K562 (cell line): ENCODE results near the gene FILIP1L. TPM values are rescaled to one million over a fixed set of nuclear protein-coding genes. Genes with fewer than 3 reads are reported as not detected.

Experiments used
- BCOR ChIP-seq: fragments of 450-650 bp; IDR thresholded peaks from 2 replicates; pipeline ENCODE4 v1.6.1; 2016
- ETV1 ChIP-seq: fragments of 450-650 bp; conservative IDR thresholded peaks from 2 replicates; pipeline ENCODE4 v1.6.1; 2016; ENCODE audit warnings: missing genetic modification characterization, control low read depth, low read depth, missing compliant biosample characterization
- JUNB ChIP-seq: fragments of 450-650 bp; formaldehyde crosslinking; conservative IDR thresholded peaks from 2 replicates; pipeline ENCODE4 v1.4.0; 2020; ENCODE audit warnings: mild to moderate bottlenecking
- KLF13 ChIP-seq: fragments of 450-650 bp; IDR thresholded peaks from 2 replicates; pipeline ENCODE4 v1.6.1; 2016; ENCODE audit warnings: missing genetic modification characterization, low read depth, mild to moderate bottlenecking, missing compliant biosample characterization, moderate library complexity, borderline replicate concordance
- NCOA1 ChIP-seq: fragments of 450-650 bp; IDR thresholded peaks from 2 replicates; pipeline ENCODE4 v1.6.1; 2016; ENCODE audit warnings: low read depth
- TAF15 ChIP-seq: fragments of 200-400 bp; formaldehyde crosslinking; IDR thresholded peaks from 2 replicates; pipeline ENCODE4 v1.6.1; 2017; ENCODE audit warnings: mild to moderate bottlenecking, low read depth, low read length, moderate library complexity
- ZNF324 ChIP-seq: fragments of 250-450 bp; sonication (Bioruptor Pico); IDR thresholded peaks from 2 replicates; pipeline ENCODE4 v1.4.0; 2020; ENCODE audit warnings: mild to moderate bottlenecking
- ZNF696 ChIP-seq: fragments of 250-450 bp; sonication (Bioruptor Pico); conservative IDR thresholded peaks from 2 replicates; pipeline ENCODE4 v1.4.0; 2020; ENCODE audit warnings: mild to moderate bottlenecking, moderate library complexity
- polyA plus RNA-seq, 8 experiments: library from polyadenylated mRNA; depleted of rRNA in 4 of 8; stranded (reverse) in 5 of 8; unstranded in 3 of 8; fragments of >200 nt; fragmentation: Nextera tagmentation in 2 of 8; fragmentation: Illumina TruSeq in 1 of 8; extraction: Ambion mirVana in 2 of 8; extraction: Trizol in 1 of 8; gene quantifications; 2 replicates each; pipeline versions ENCODE4 v1.2.1 to v1.2.3, GENCODE V29; 2011 to 2014; ENCODE audit warnings: inconsistent platforms in 1 of 8, missing spikeins in 1 of 8
- total RNA-seq, 7 experiments: library from RNA; depleted of rRNA in 6 of 7; stranded (reverse); fragments of >200 nt in 6 of 7; fragmentation: Illumina TruSeq in 2 of 7; extraction: Trizol in 2 of 7; gene quantifications; 2 replicates each; pipeline versions ENCODE4 v1.2.1 to v1.2.3, GENCODE V29; 2011 to 2021; ENCODE audit warnings: low replicate concordance in 1 of 7
- TF ChIP-seq, protein P1 (sequence below): fragments of 150-350 bp; conservative IDR thresholded peaks from 2 replicates; pipeline ENCODE4 v1.6.1; 2014; ENCODE audit warnings: low read length
- TF ChIP-seq, protein P2 (sequence below): sonication (generic); formaldehyde crosslinking; IDR thresholded peaks from 2 replicates; pipeline ENCODE4 v1.8.1; 2023; ENCODE audit warnings: missing genetic modification reagents, mild to moderate bottlenecking, borderline replicate concordance
- TF ChIP-seq, protein P3 (sequence below), 2 experiments: fragments of 450-650 bp in 1 of 2; IDR thresholded peaks; 2 replicates each; pipeline ENCODE4 v1.6.1; 2011 to 2017; ENCODE audit warnings: low read depth in 2 of 2, antibody characterized with exemption in 1 of 2, borderline replicate concordance in 1 of 2, low read length in 1 of 2, mild to moderate bottlenecking in 1 of 2, mixed read lengths in 1 of 2; ENCODE audit not compliant: control insufficient read depth in 1 of 2
- TF ChIP-seq, protein P4 (sequence below), 2 experiments: fragments of 450-650 bp in 1 of 2; sonication (generic) in 1 of 2; formaldehyde crosslinking in 1 of 2; IDR thresholded peaks in 1 of 2; conservative IDR thresholded peaks in 1 of 2; 2 replicates each; pipeline versions ENCODE4 v1.6.1 to v1.8.1; 2016 to 2023; ENCODE audit warnings: mild to moderate bottlenecking in 2 of 2, moderate library complexity in 2 of 2, inconsistent platforms in 1 of 2, missing genetic modification reagents in 1 of 2
- TF ChIP-seq, protein P5 (sequence below): fragments of 250-450 bp; sonication (Bioruptor Pico); IDR thresholded peaks from 2 replicates; pipeline ENCODE4 v1.8.0; 2022; ENCODE audit warnings: moderate library complexity, mild to moderate bottlenecking, inconsistent platforms

Gene FILIP1L
- total and polyA plus RNA-seq, 9 of the 15 experiments (the other 6 are each of a cell fraction or from before 2014, with no cell fraction given), result 0.50 to 2.1 (median 1.1) TPM

DNA sequence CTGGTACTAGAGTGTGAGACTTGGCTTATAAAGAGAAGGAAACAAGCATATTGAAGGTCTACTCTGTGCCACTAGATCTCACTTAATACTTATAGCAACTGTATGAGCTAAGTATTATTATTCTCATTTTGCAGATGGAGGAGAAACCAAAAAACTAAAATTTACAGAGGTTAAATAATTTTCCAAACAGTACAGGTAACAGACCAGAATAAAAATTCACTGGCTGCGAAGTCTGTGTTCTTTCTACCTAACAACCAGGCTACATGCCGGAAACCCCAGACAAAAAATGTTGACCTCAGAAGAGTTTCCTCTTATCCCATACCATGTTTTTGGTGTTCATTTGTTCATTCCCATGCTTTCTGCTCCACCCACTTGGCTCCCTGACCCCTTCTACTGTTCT is 250.0 kb downstream of the FILIP1L start (continued):
- TF ChIP-seq, protein P1, sequence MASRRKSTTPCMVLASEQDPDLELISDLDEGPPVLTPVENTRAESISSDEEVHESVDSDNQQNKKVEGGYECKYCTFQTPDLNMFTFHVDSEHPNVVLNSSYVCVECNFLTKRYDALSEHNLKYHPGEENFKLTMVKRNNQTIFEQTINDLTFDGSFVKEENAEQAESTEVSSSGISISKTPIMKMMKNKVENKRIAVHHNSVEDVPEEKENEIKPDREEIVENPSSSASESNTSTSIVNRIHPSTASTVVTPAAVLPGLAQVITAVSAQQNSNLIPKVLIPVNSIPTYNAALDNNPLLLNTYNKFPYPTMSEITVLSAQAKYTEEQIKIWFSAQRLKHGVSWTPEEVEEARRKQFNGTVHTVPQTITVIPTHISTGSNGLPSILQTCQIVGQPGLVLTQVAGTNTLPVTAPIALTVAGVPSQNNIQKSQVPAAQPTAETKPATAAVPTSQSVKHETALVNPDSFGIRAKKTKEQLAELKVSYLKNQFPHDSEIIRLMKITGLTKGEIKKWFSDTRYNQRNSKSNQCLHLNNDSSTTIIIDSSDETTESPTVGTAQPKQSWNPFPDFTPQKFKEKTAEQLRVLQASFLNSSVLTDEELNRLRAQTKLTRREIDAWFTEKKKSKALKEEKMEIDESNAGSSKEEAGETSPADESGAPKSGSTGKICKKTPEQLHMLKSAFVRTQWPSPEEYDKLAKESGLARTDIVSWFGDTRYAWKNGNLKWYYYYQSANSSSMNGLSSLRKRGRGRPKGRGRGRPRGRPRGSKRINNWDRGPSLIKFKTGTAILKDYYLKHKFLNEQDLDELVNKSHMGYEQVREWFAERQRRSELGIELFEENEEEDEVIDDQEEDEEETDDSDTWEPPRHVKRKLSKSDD, result no peak
- TF ChIP-seq NCOA1 (no peak), TAF15 (no peak), BCOR (no peak), ZNF696 (no peak), ETV1 (tag) (no peak), JUNB (no peak), KLF13 (no peak), ZNF324 (no peak)
- TF ChIP-seq, protein P2, sequence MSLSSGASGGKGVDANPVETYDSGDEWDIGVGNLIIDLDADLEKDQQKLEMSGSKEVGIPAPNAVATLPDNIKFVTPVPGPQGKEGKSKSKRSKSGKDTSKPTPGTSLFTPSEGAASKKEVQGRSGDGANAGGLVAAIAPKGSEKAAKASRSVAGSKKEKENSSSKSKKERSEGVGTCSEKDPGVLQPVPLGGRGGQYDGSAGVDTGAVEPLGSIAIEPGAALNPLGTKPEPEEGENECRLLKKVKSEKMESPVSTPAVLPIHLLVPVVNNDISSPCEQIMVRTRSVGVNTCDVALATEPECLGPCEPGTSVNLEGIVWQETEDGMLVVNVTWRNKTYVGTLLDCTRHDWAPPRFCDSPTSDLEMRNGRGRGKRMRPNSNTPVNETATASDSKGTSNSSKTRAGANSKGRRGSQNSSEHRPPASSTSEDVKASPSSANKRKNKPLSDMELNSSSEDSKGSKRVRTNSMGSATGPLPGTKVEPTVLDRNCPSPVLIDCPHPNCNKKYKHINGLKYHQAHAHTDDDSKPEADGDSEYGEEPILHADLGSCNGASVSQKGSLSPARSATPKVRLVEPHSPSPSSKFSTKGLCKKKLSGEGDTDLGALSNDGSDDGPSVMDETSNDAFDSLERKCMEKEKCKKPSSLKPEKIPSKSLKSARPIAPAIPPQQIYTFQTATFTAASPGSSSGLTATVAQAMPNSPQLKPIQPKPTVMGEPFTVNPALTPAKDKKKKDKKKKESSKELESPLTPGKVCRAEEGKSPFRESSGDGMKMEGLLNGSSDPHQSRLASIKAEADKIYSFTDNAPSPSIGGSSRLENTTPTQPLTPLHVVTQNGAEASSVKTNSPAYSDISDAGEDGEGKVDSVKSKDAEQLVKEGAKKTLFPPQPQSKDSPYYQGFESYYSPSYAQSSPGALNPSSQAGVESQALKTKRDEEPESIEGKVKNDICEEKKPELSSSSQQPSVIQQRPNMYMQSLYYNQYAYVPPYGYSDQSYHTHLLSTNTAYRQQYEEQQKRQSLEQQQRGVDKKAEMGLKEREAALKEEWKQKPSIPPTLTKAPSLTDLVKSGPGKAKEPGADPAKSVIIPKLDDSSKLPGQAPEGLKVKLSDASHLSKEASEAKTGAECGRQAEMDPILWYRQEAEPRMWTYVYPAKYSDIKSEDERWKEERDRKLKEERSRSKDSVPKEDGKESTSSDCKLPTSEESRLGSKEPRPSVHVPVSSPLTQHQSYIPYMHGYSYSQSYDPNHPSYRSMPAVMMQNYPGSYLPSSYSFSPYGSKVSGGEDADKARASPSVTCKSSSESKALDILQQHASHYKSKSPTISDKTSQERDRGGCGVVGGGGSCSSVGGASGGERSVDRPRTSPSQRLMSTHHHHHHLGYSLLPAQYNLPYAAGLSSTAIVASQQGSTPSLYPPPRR (CRISPR knock-in tag), result no peak
- TF ChIP-seq, protein P3, sequence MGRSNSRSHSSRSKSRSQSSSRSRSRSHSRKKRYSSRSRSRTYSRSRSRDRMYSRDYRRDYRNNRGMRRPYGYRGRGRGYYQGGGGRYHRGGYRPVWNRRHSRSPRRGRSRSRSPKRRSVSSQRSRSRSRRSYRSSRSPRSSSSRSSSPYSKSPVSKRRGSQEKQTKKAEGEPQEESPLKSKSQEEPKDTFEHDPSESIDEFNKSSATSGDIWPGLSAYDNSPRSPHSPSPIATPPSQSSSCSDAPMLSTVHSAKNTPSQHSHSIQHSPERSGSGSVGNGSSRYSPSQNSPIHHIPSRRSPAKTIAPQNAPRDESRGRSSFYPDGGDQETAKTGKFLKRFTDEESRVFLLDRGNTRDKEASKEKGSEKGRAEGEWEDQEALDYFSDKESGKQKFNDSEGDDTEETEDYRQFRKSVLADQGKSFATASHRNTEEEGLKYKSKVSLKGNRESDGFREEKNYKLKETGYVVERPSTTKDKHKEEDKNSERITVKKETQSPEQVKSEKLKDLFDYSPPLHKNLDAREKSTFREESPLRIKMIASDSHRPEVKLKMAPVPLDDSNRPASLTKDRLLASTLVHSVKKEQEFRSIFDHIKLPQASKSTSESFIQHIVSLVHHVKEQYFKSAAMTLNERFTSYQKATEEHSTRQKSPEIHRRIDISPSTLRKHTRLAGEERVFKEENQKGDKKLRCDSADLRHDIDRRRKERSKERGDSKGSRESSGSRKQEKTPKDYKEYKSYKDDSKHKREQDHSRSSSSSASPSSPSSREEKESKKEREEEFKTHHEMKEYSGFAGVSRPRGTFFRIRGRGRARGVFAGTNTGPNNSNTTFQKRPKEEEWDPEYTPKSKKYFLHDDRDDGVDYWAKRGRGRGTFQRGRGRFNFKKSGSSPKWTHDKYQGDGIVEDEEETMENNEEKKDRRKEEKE (IDR thresholded peaks at IDR 0.05; ENCODE audit: borderline replicate concordance in 1 of 2, control insufficient read depth in 1 of 2, low read depth in 2 of 2, low read length in 1 of 2), result no peak
- TF ChIP-seq, protein P4, sequence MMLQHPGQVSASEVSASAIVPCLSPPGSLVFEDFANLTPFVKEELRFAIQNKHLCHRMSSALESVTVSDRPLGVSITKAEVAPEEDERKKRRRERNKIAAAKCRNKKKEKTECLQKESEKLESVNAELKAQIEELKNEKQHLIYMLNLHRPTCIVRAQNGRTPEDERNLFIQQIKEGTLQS (IDR thresholded peaks at IDR 0.05), result no peak
- TF ChIP-seq, protein P4 (CRISPR knock-in tag; conservative IDR thresholded peaks at IDR 0.05), result no peak
- TF ChIP-seq, protein P5, sequence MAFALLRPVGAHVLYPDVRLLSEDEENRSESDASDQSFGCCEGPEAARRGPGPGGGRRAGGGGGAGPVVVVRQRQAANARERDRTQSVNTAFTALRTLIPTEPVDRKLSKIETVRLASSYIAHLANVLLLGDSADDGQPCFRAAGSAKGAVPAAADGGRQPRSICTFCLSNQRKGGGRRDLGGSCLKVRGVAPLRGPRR (CRISPR knock-in tag), result no peak
